Bronchial epithelial cell (primary cell): ENCODE results near the gene GCNT4. TPM values are rescaled to one million over a fixed set of nuclear protein-coding genes. Genes with fewer than 3 reads are reported as not detected.

Experiments
- DNase-seq: peaks from one replicate; pipeline ENCODE4 v3.0.0-alpha.2; 2010; ENCODE audit warnings: low read depth
- FAIRE-seq: peaks from 2 replicates; lab custom pipeline; 2011; peaks lifted over from hg19 to GRCh38; lab: Jason Lieb, UNC
- H3K27me3 ChIP-seq: 2 replicates; pipeline ENCODE4 v1.5.1; 2011; ENCODE audit warnings: low read length; ENCODE audit not compliant: control insufficient read depth, insufficient read depth
- H3K36me3 ChIP-seq: 2 replicates; pipeline ENCODE4 v1.5.1; 2011; ENCODE audit warnings: low read length; ENCODE audit not compliant: control insufficient read depth, insufficient read depth
- H3K4me3 ChIP-seq: 2 replicates; pipeline ENCODE4 v1.5.1; 2011; ENCODE audit warnings: mild to moderate bottlenecking, low read depth, low read length, control low read depth
- total RNA-seq: library from RNA; depleted of rRNA; stranded (reverse); fragments of >200 nt; gene quantifications from 2 replicates; pipeline ENCODE4 v1.2.1, GENCODE V29; 2014
- TF ChIP-seq, protein P1 (sequence below): IDR thresholded peaks from 2 replicates; pipeline ENCODE4 v1.5.1; 2011; ENCODE audit warnings: mild to moderate bottlenecking, moderate library complexity, low read length, control low read depth, inconsistent platforms; ENCODE audit not compliant: insufficient read depth, severe bottlenecking

Gene GCNT4
- total RNA-seq, 1 donor from 2014 or later: 2.9 TPM

DNA sequence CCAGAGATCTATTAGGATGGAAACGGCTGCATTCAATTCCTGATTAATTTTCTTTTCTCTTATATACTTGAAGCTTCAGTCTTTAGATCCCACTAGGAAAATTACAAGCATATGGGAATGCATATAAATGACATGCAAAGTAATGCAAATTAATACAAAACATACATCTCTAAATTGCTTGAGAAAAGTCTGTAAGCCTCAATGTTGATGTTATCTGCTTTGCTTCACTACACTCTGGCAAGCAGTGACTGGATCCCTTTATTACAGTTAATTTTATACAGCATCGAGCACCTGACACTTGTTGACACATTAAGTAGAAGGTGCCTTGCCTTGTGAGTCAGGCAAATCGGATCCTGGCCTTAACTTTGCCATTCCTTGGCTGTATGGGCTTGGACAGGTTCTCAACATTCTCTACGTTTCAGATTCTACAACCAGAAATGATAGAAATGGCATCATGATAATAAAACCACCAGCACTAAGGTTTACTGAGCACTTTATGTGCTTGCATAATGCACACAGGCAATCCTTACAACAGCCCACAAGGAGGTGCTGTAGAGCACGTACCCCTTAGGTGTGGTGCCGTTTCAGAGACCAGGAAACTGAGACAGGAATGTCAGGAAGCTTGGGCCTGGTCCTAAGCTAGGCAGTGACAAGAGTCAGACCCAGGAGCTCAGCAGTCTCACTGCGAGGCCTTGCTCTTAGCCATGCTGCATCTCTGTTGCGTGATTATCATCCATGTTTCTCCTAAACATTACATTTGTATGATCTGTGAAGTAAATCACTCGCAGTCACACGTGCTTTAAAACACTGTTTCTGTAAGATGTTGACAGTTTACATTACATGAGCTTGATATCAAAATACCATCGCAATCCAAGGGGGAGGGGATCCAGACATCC lies 2.7 kb downstream of the GCNT4 start:
- FAIRE-seq (peak; percentile 62), DNase-seq (peak; percentile 79)
- H3K36me3 ChIP-seq: peaks cover 1% of the 10 kb centered on the region
- TF ChIP-seq, protein P1, sequence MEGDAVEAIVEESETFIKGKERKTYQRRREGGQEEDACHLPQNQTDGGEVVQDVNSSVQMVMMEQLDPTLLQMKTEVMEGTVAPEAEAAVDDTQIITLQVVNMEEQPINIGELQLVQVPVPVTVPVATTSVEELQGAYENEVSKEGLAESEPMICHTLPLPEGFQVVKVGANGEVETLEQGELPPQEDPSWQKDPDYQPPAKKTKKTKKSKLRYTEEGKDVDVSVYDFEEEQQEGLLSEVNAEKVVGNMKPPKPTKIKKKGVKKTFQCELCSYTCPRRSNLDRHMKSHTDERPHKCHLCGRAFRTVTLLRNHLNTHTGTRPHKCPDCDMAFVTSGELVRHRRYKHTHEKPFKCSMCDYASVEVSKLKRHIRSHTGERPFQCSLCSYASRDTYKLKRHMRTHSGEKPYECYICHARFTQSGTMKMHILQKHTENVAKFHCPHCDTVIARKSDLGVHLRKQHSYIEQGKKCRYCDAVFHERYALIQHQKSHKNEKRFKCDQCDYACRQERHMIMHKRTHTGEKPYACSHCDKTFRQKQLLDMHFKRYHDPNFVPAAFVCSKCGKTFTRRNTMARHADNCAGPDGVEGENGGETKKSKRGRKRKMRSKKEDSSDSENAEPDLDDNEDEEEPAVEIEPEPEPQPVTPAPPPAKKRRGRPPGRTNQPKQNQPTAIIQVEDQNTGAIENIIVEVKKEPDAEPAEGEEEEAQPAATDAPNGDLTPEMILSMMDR: peak; percentile 83
- H3K27me3 ChIP-seq: no peaks in the 10 kb centered on the region
- no peak overlapping the region for H3K4me3 ChIP-seq

DNA sequence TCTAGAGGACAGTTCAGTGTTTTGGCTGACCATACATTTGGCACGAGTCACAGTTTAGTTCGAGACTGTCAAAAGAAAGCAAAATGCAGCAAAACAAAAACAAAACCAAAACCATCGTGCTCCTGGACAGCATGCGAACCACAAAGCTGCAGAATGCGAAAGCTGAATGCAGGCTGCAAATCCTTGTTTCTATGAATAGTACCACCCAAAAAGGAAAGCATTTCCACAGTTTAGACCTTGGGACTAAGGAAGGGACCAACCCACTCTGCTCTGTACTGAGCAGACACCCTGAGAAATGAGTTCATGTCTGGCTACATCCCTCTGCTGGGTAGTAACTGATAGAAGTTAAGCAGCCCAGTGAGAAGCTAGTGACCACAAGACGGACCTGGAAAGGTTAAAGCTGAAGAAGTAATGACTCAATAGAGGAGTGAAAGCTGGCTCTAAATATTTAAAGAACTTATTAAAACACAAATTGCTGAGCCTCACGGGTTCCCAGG lies 3.9 kb downstream of the GCNT4 start:
- no peak for DNase-seq
- TF ChIP-seq, protein P1: no peak
- FAIRE-seq: no peak
- Histone ChIP-seq H3K27me3 (no peaks in the 10 kb centered on the region), H3K4me3 (no peak overlapping the region), H3K36me3 (peaks cover 1% of the 10 kb centered on the region)

DNA sequence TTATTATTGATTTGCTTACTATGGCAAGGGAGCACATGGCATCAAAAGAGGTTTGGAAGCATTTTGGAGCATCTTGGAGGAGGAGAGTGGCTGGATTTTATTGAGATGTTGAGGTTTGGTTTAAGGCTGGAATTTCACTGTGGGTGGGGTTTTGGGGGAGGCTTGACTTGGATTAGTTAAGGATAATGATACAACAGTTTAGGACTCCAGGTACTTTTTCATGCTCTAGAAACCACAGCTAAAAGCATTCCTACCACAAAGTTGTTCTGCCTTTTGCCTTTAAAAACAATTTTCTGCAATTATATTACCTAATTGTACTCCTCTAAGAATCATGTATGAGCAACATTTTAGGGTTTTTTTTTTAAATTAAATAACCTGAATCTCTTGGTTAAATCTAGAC lies 5.0 kb downstream of the GCNT4 start:
- FAIRE-seq (no peak), DNase-seq (no peak)
- Histone ChIP-seq H3K27me3 (no peaks in the 10 kb centered on the region), H3K36me3 (peaks cover 1% of the 10 kb centered on the region), H3K4me3 (no peak overlapping the region)
- TF ChIP-seq, protein P1: no peak

DNA sequence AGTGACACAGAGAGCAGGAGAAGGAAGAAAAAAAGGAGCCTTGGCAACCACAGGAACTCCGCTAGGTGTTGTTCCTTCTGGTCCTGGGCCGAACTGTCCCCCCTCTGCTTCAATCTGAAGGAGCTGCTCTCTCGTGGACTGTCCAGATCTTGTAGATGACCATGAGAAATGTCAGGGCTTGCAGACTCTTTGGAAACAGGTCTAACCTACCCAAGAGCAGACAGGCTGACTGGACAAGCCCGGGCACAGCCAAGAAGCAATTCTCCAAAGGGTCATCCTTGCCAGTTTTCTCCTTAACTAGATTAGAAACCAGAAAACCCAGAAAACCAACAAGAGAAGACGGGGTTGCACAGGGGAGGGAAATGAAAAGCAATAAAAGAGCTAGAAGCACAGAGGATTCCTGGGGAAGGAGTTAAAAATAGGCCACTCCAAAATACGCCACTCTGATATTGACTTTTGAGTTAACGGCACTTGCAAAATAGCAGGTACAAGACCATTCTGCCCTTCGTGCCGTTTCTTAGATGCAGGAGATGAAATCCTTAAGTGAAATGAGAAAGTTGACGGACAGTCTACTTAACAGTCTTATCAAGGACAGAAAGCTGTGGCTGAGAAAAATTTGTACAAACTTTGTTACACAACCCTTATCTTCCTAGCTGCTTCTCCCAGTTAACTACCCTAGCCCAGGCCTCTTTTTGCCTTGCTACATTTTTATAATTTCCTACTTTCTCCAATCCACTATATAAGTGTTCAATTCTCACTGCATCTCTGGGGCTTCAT lies 5.8 kb downstream of the GCNT4 start:
- Histone ChIP-seq H3K4me3 (no peak overlapping the region), H3K27me3 (no peaks in the 10 kb centered on the region), H3K36me3 (peaks cover 1% of the 10 kb centered on the region)
- TF ChIP-seq, protein P1: no peak
- FAIRE-seq: no peak
- peak; percentile 66 for DNase-seq

DNA sequence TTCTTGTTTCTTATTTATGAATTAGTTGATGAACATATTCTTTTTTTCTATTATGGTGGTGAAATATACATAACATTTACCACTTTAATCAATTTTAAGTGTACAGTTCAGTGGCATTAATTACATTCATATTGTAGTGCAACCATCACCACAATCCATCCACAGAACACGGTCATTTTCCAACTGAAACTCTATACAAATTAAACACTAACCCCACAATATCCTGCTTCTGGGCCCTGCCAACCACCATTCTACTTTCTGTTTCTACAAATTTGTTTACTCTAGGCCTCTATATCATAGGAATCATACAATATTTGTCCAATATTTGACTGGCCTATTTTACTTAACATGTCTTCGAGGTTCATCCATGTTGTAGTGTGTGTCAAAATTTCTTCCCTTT lies 7.3 kb downstream of the GCNT4 start:
- FAIRE-seq (no peak), DNase-seq (no peak)
- Histone ChIP-seq H3K4me3 (no peak overlapping the region), H3K27me3 (no peaks in the 10 kb centered on the region), H3K36me3 (peaks cover 1% of the 10 kb centered on the region)
- TF ChIP-seq, protein P1: no peak
